HG02798 (cell line): ENCODE results near the gene ACTN2.

ENCODE experiments used
- ATAC-seq: cut with Tn5 transposase; IDR thresholded peaks from one replicate; pipeline ENCODE4 v1.9.1; 2021; ENCODE audit warnings: mild to moderate bottlenecking; ENCODE audit not compliant: unreplicated experiment, poor library complexity

ACTN2 gene

GRCh38 chr1:236810018-236810417 is 123.7 kb downstream of the ACTN2 start:
- ATAC-seq: no peak

- no peak for ATAC-seq
Observed at GRCh38 chr1:236812334-236813030, 126.2 kb downstream of the ACTN2 start.
